Activated CD4-positive, alpha-beta T cell treated with anti-CD3 and anti-CD28 coated beads, Interleukin-2, amount 10 ng/mL, durations not matched to agents 7 days and 5 days (primary cell): ENCODE measurements around the gene LIMCH1. TPM values are rescaled to one million over a fixed set of nuclear protein-coding genes. Genes with fewer than 3 reads are reported as not detected.

Experiments used
- CTCF ChIA-PET: fragments of 350-600 bp; sonication (Branson Sonifier 250); formaldehyde crosslinking; loops from one replicate; lab custom pipeline; 2021; ENCODE audit warnings: antibody characterized with exemption; lab: Charles Lee
- POLR2A ChIA-PET: fragments of 350-600 bp; sonication (Branson Sonifier 250); formaldehyde crosslinking; loops from one replicate; lab custom pipeline; 2021; ENCODE audit warnings: antibody characterized with exemption; lab: Charles Lee
- DNase-seq: peaks from one replicate; pipeline ENCODE4 v3.0.0-alpha.2; 2020
- H3K27ac Mint-ChIP-seq: one replicate; pipeline ENCODE4 v1.8.0; 2021; ENCODE audit warnings: mild to moderate bottlenecking, moderate library complexity, mixed read lengths
- H3K27me3 Mint-ChIP-seq: one replicate; pipeline ENCODE4 v1.8.0; 2021; ENCODE audit warnings: mixed read lengths
- H3K36me3 Mint-ChIP-seq: one replicate; pipeline ENCODE4 v1.8.0; 2021; ENCODE audit warnings: low read depth, mixed read lengths
- H3K4me1 Mint-ChIP-seq: one replicate; pipeline ENCODE4 v1.8.0; 2021; ENCODE audit warnings: mixed read lengths
- H3K4me3 Mint-ChIP-seq: one replicate; pipeline ENCODE4 v1.8.0; 2021; ENCODE audit warnings: mild to moderate bottlenecking, moderate library complexity, mixed read lengths
- H3K9me3 Mint-ChIP-seq: one replicate; pipeline ENCODE4 v1.8.0; 2021; ENCODE audit warnings: mixed read lengths
- total RNA-seq, 2 experiments: library from RNA; stranded (reverse); gene quantifications; one replicate each; pipeline ENCODE4 v1.2.3, GENCODE V29; 2021

The LIMCH1 gene
- total RNA-seq, 2 experiments from 2014 or later: not detected

GRCh38 chr4:41748074-41748570 lies 210.2 kb downstream of the LIMCH1 start:
- H3K9me3 Mint-ChIP-seq: no peaks in the 10 kb centered on the region
- H3K27ac Mint-ChIP-seq: no peak overlapping the region
- ChIA-PET POLR2A (no interaction called here), CTCF (no interaction called here)
- H3K27me3 Mint-ChIP-seq: peaks cover 81% of the 10 kb centered on the region
- H3K4me3 Mint-ChIP-seq: no peak overlapping the region
- peaks cover 9% of the 10 kb centered on the region for H3K36me3 Mint-ChIP-seq
- H3K4me1 Mint-ChIP-seq: peaks cover 1% of the 10 kb centered on the region
- no peak for DNase-seq

- H3K9me3 Mint-ChIP-seq: no peaks in the 10 kb centered on the region
- CTCF ChIA-PET: no interaction called here
- no peak for DNase-seq
- peaks cover 1% of the 10 kb centered on the region for H3K4me1 Mint-ChIP-seq
- H3K27ac Mint-ChIP-seq: peak within 1 kb of the TSS; percentile 31
- H3K4me3 Mint-ChIP-seq: no peak within 1 kb of the TSS
- H3K27me3 Mint-ChIP-seq: peaks cover 87% of the 10 kb centered on the region
- H3K36me3 Mint-ChIP-seq: peaks cover 9% of the 10 kb centered on the region
- POLR2A ChIA-PET: no interaction called here
These were observed 210.9 kb downstream of the LIMCH1 start, which contains the start of gene PHOX2B for GRCh38 chr4:41748571-41749475. Gene PHOX2B, minus strand, starts transcription at chr4:41748725. Its CDS starts 115 bp downstream, at chr4:41748610.

- DNase-seq: no peak
- POLR2A ChIA-PET: no interaction called here
- Mint-ChIP-seq H3K36me3 (peaks cover 7% of the 10 kb centered on the region), H3K9me3 (no peaks in the 10 kb centered on the region), H3K27ac (no peak overlapping the region), H3K4me1 (peaks cover 1% of the 10 kb centered on the region), H3K4me3 (no peak overlapping the region), H3K27me3 (peaks cover 87% of the 10 kb centered on the region)
- CTCF ChIA-PET: no interaction called here
These were observed 211.7 kb downstream of the LIMCH1 start for GRCh38 chr4:41749631-41750039.

Other genes with a start within 250 kb of the LIMCH1 start
- not detected for gene PHOX2B, start 210.6 kb downstream of the LIMCH1 start, total RNA-seq